Measurements from ENCODE around the gene CCZ1B.
"Not testable (repeated sequence)": the region's sequence is repeated elsewhere in the genome, so short reads cannot be mapped to it uniquely, and the experiment has no call there.

- TF ChIP-seq CTCF, POLR2A (IDR thresholded peaks at IDR 0.05): not testable (repeated sequence)
These were observed 16.3 kb upstream of the CCZ1B start for GRCh38 chr7:6842278-6842921.

All from testis (tissue), 2 donors.